ENCODE results near the gene PARD3B. TPM values are rescaled to one million over a fixed set of nuclear protein-coding genes. Genes with fewer than 3 reads are reported as not detected.

The PARD3B gene
- total RNA-seq, 1 experiment from 2014 or later, result 6.4 TPM

GRCh38 chr2:205367331-205367935, 822.2 kb downstream of the PARD3B start:
- TF ChIP-seq CTCF (conservative IDR thresholded peaks at IDR 0.05), result no peak
- no peak overlapping the region for H3K4me2 ChIP-seq (ENCODE audit: insufficient read depth, insufficient read length, low read length)
- no peak for DNase-seq
- no peaks in the 10 kb centered on the region for H3K27me3 Mint-ChIP-seq (ENCODE audit: low read depth)
- no peak overlapping the region for H2BK15ac ChIP-seq (ENCODE audit: low read depth, low read length)
- H4K20me1 ChIP-seq (ENCODE audit: control insufficient read depth, insufficient read depth, insufficient read length), result no peaks in the 10 kb centered on the region
- H3K36me3 Mint-ChIP-seq (ENCODE audit: insufficient read depth in 1 of 3, low read depth in 3 of 3), result no peaks in the 10 kb centered on the region; a peak in 1 of 7 replicates
- H3K79me1 ChIP-seq (ENCODE audit: insufficient read depth, low read depth, low read length, poor library complexity, severe bottlenecking), result no peaks in the 10 kb centered on the region
- H3K27ac ChIP-seq (ENCODE audit: insufficient read length, low read depth, low read length), result no peak overlapping the region
- H2BK5ac ChIP-seq (ENCODE audit: insufficient read length, low read length), result no peak overlapping the region
- H3K18ac ChIP-seq (ENCODE audit: insufficient read length, low read depth, low read length), result no peak overlapping the region
- no peak overlapping the region for H3K27ac Mint-ChIP-seq
- H2BK20ac ChIP-seq (ENCODE audit: low read depth, low read length, poor library complexity, severe bottlenecking), result no peak overlapping the region
- no peak overlapping the region for H3K56ac ChIP-seq (ENCODE audit: insufficient read length, low read depth, low read length)
- H2BK120ac ChIP-seq (ENCODE audit: low read depth, low read length, poor library complexity, severe bottlenecking), result no peak overlapping the region
- H2AK5ac ChIP-seq (ENCODE audit: insufficient read length, low read length), result no peak overlapping the region
- no peak overlapping the region for H2AFZ ChIP-seq (ENCODE audit: low read length)
- no CpG with 5 or more reads among the region's 2 CpGs for WGBS (ENCODE audit: extremely low coverage, insufficient read length, low lambda C conversion rate)
- no peaks in the 10 kb centered on the region for H3K23me2 ChIP-seq (ENCODE audit: insufficient read length, low read depth, low read length, poor library complexity, severe bottlenecking)
- no peak overlapping the region for H3K14ac ChIP-seq (ENCODE audit: insufficient read depth, low read length)
- H4K8ac ChIP-seq (replicated peaks; ENCODE audit: insufficient read length, low read depth, low read length), result no peak overlapping the region
- H4K5ac ChIP-seq (ENCODE audit: insufficient read length, low read depth, low read length), result no peak overlapping the region
- no peaks in the 10 kb centered on the region for H3K27me3 ChIP-seq (ENCODE audit: insufficient read depth, low read length)
- H3K9me3 Mint-ChIP-seq, result no peaks in the 10 kb centered on the region
- no peaks in the 10 kb centered on the region for H3K4me1 ChIP-seq (ENCODE audit: insufficient read depth, low read length)
- H3T11ph ChIP-seq (ENCODE audit: low read length), result no peak overlapping the region
- no peak overlapping the region for H3K23ac ChIP-seq (ENCODE audit: insufficient read length, low read depth, low read length)
- peaks cover 17 to 19% of the 10 kb centered on the region in 2 experiments for H3K4me1 Mint-ChIP-seq
- no peak overlapping the region for H3K4me3 Mint-ChIP-seq
- no peaks in the 10 kb centered on the region for H3K79me2 ChIP-seq (ENCODE audit: insufficient read depth, low read length)
- no peaks in the 10 kb centered on the region for H3K9me3 ChIP-seq (ENCODE audit: control insufficient read depth, low read depth, low read length)
- H2BK12ac ChIP-seq (ENCODE audit: insufficient read length, low read depth, low read length), result no peak overlapping the region
- H3K4ac ChIP-seq (ENCODE audit: low read depth, low read length), result no peak overlapping the region
- H4K91ac ChIP-seq (ENCODE audit: insufficient read length, low read depth, low read length), result no peak overlapping the region
- H3K9ac ChIP-seq (ENCODE audit: extremely low read depth, insufficient read length, low read length), result no peak overlapping the region

All from H9 (cell line).